IPS-20b (cell line): ENCODE results near the gene AHI1.
A peak's percentile ranks its signal among the peaks of the same experiment; 100 is the strongest.

ENCODE experiments used
- H3K27ac ChIP-seq: one replicate; pipeline ENCODE4 v1.5.1; 2013; ENCODE audit warnings: low read length
- H3K27me3 ChIP-seq: 2 replicates; pipeline ENCODE4 v1.6.1; 2013; ENCODE audit warnings: mild to moderate bottlenecking, low read length, inconsistent platforms; ENCODE audit not compliant: insufficient read depth
- H3K36me3 ChIP-seq: 2 replicates; pipeline ENCODE4 v1.6.1; 2013; ENCODE audit warnings: low read depth, mild to moderate bottlenecking, inconsistent platforms, low read length, moderate library complexity; ENCODE audit not compliant: insufficient read depth
- H3K4me1 ChIP-seq: 2 replicates; pipeline ENCODE4 v1.6.1; 2013; ENCODE audit warnings: mild to moderate bottlenecking, control low read depth, inconsistent platforms, low read length, moderate library complexity; ENCODE audit not compliant: insufficient read depth
- H3K4me3 ChIP-seq: 2 replicates; pipeline ENCODE4 v1.5.1; 2013; ENCODE audit warnings: mild to moderate bottlenecking, low read length, inconsistent platforms
- H3K9ac ChIP-seq: 2 replicates; pipeline ENCODE4 v1.6.1; 2013; ENCODE audit warnings: low read depth, mild to moderate bottlenecking, inconsistent platforms, low read length, moderate library complexity
- H3K9me3 ChIP-seq: 2 replicates; pipeline ENCODE4 v1.6.1; 2013; ENCODE audit warnings: mild to moderate bottlenecking, low read depth, low read length, inconsistent platforms; ENCODE audit not compliant: insufficient read depth

AHI1 gene

DNA sequence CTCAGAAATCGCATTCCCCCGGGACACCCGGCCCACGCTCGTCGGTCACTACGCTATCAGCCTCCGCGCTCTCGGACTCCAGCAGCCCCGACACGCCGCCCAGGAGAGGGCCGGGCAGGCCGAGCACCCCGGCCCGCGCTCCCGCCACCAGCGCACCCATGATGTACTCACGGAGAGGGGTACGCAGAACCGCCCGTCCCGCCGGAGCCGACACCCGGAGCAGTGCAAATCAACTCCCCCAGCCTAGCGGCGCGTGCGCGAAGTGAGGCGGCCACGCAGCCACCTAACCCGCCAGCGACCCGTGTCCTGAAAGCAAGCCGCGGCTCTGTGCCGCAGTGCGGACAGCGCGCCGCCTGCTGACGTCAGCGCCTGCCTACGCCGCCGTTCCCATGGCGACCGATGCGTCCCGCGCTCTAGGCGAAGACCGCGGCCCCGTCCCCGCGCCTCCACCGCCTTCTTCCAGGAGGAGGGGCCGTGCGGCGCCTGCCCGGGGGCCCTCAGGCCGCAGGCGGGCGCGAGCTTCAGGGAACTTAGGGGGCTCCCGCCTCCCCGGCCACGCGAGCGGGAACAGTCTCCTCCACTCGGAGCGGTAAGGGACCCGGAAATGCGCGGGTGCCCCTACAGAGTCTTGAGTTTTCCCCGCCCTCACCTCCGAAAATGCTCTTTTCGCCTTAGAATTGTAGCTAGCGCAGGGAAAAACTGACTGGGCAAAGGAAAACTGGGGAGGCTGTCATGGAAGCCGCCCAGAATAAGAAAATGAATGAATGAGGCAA, at the start of gene AHI1:
Gene AHI1 (minus strand): TSS at position 329 of the 773 bp plus-strand sequence. CDS start 5,503 bp downstream, outside the sequence.
- no peaks in the 10 kb centered on the region for H3K9me3 ChIP-seq
- H3K27me3 ChIP-seq, result no peaks in the 10 kb centered on the region
- H3K4me1 ChIP-seq, result peaks cover 3% of the 10 kb centered on the region; the same call in 1 of the 2 replicates
- peaks cover 7% of the 10 kb centered on the region; the same call in 1 of the 2 replicates for H3K36me3 ChIP-seq
- H3K9ac ChIP-seq, result peak within 1 kb of the TSS; percentile 90
- H3K27ac ChIP-seq, result peak within 1 kb of the TSS; percentile 64
- H3K4me3 ChIP-seq, result peak within 1 kb of the TSS; percentile 92

GRCh38 chr6:135546680-135547418, 49.3 kb upstream of the AHI1 start:
- H3K27me3 ChIP-seq, result no peaks in the 10 kb centered on the region
- no peak overlapping the region for H3K9ac ChIP-seq
- no peaks in the 10 kb centered on the region for H3K9me3 ChIP-seq
- H3K4me1 ChIP-seq, result no peaks in the 10 kb centered on the region
- no peak overlapping the region for H3K27ac ChIP-seq
- no peaks in the 10 kb centered on the region for H3K36me3 ChIP-seq
- H3K4me3 ChIP-seq, result no peak overlapping the region

- H3K36me3 ChIP-seq, result no peaks in the 10 kb centered on the region
- no peak overlapping the region for H3K4me3 ChIP-seq
- H3K9me3 ChIP-seq, result no peaks in the 10 kb centered on the region
- no peak overlapping the region for H3K9ac ChIP-seq
- H3K27ac ChIP-seq, result no peak overlapping the region
- H3K4me1 ChIP-seq, result no peaks in the 10 kb centered on the region
- no peaks in the 10 kb centered on the region for H3K27me3 ChIP-seq
Observed at GRCh38 chr6:135546206-135546605, 48.7 kb upstream of the AHI1 start.

DNA sequence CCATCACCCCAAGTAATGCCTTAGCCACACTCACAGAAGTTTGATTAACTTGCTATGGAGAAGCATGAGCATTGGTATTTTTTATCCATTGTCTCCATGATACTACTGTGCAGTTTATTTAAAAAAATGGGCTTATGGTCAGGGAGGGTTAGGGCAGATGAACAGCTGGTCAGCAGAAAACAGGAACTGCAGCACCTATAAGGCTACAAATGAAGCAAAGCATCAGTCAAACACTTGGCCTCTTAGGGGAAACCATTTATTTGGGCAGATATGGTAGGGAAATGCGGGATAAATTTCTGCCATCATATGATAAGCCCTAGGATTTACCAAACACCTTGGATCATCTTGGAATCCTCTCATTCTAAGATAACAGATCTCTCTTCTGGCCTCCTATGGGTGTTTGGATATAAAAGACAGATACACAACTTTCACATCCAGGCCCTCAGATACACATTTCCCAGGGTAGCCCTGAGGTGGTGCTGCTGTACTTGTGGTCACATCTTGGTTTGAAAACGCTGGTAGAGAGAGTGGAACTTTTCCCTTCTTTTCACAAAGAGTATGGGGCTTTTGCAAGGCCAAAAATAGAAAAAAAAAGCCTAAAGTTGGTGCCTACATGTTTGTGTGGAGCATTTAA, 42.8 kb upstream of the AHI1 start:
- Histone ChIP-seq H3K27ac (no peak overlapping the region), H3K27me3 (no peaks in the 10 kb centered on the region), H3K4me3 (no peak overlapping the region), H3K9ac (no peak overlapping the region), H3K9me3 (no peaks in the 10 kb centered on the region), H3K36me3 (no peaks in the 10 kb centered on the region), H3K4me1 (0 out of 2 replicates have a peak, but pooled peaks cover 3% of the 10 kb centered on the region)

DNA sequence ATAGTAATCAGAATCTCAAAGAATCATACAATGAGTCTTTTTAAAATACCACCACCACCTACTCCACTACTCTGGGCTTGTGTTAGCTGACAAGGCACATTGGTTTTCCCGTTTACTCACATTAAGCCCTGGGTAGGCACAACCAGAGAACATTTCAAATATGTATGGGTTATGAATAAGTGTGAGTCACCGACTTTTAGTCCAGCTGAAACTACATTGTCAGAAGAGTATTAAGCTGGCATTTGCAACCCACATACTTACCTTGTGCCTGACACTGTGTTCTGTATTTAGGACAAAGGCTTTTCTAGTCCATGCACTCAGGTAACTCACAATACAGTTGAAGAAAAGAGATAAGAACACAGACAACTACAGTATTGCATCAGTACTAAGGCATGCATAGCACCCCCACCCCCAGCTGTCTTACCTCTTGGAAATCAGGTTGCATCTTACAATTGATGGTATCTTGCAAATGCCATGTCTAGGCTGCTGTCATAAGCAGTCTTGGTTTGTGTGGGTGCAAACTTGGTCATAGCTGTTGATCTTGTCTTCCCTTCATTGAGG, 40.3 kb upstream of the AHI1 start:
- no peaks in the 10 kb centered on the region for H3K27me3 ChIP-seq
- no peaks in the 10 kb centered on the region for H3K36me3 ChIP-seq
- no peaks in the 10 kb centered on the region for H3K9me3 ChIP-seq
- 0 out of 2 replicates have a peak, but pooled peaks cover 3% of the 10 kb centered on the region for H3K4me1 ChIP-seq
- no peak overlapping the region for H3K27ac ChIP-seq
- H3K9ac ChIP-seq, result no peak overlapping the region
- H3K4me3 ChIP-seq, result no peak overlapping the region

DNA sequence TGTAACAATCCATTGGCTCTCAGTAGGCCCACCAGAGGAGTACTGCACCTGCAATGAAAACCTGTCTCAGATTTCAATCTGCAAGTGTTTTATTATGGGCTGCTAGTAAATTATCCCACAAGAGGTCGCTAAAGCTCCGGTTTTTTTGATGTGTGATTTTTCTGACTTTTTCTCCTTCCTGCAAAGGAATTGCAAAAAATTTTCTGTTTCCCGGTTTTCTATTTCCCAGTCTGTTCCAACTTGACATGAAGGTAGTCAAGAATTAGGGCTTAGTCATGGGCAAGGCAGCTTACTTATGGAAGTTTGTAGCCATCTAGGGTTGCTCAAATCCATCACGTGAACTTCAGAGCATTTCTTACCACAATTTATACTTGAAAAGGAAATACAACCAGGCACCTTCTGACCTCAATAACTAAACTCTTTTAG, 38.5 kb upstream of the AHI1 start:
- H3K36me3 ChIP-seq, result no peaks in the 10 kb centered on the region
- H3K27me3 ChIP-seq, result no peaks in the 10 kb centered on the region
- 0 out of 2 replicates have a peak, but pooled peaks cover 3% of the 10 kb centered on the region for H3K4me1 ChIP-seq
- no peak overlapping the region for H3K27ac ChIP-seq
- H3K9ac ChIP-seq, result no peak overlapping the region
- H3K4me3 ChIP-seq, result no peak overlapping the region
- no peaks in the 10 kb centered on the region for H3K9me3 ChIP-seq

GRCh38 chr6:135534773-135535380, 37.3 kb upstream of the AHI1 start:
- 0 out of 2 replicates have a peak, but pooled peaks cover 3% of the 10 kb centered on the region for H3K4me1 ChIP-seq
- H3K9me3 ChIP-seq, result no peaks in the 10 kb centered on the region
- no peak overlapping the region for H3K9ac ChIP-seq
- H3K36me3 ChIP-seq, result no peaks in the 10 kb centered on the region
- no peak overlapping the region for H3K27ac ChIP-seq
- no peak overlapping the region for H3K4me3 ChIP-seq
- H3K27me3 ChIP-seq, result no peaks in the 10 kb centered on the region

DNA sequence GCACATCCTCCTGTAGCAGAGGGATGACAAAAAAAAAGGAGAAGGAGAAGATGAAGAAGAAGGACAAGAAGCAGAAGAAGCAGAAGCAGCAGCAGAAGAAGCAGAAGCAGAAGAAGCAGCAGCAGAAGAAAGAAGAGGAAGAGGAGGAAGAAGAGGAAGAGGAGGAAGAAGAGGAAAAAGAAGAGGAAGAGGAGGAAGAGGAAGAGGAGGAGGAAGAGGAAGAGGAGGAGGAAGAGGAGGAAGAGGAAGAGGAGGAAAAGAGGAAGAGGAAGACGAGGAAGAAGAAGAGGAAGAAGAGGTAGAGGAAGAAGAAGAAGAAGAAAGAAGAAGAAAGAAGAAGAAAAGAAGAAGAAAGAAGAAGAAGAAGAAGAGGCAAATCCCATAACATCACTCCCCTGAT, 35.0 kb upstream of the AHI1 start:
- no peaks in the 10 kb centered on the region for H3K9me3 ChIP-seq
- no peak overlapping the region for H3K9ac ChIP-seq
- H3K4me3 ChIP-seq, result no peak overlapping the region
- H3K27me3 ChIP-seq, result no peaks in the 10 kb centered on the region
- H3K27ac ChIP-seq, result no peak overlapping the region
- H3K4me1 ChIP-seq, result 0 out of 2 replicates have a peak, but pooled peaks cover 1% of the 10 kb centered on the region
- H3K36me3 ChIP-seq, result no peaks in the 10 kb centered on the region

DNA sequence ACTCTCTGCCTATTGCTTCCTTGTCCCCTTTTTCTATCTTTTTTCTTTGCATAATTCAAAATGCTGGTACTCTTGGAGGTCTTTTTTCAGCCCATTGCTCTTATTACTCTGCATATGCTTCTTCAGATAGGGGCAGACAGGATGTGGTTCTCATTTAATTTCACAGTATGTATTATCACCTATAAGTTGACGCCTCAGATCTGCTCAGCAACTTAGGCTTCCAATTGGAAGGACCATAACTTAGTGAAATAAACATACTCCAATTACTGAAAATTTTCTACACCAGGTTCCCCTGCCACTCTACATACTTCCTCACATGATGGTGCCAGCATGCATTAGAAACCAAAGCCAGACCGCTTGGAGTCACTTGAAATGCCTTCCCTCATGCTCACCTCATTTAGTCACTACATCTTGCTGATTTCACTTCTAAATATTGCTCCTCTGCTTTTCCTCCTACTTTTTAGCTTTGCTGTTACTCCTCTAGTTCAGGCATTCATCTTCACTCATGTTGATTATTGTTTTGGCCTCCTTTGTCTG, 34.5 kb upstream of the AHI1 start:
- Histone ChIP-seq H3K36me3 (no peaks in the 10 kb centered on the region), H3K9ac (no peak overlapping the region), H3K9me3 (no peaks in the 10 kb centered on the region), H3K27me3 (no peaks in the 10 kb centered on the region), H3K27ac (no peak overlapping the region), H3K4me3 (no peak overlapping the region), H3K4me1 (no peaks in the 10 kb centered on the region)

- Histone ChIP-seq H3K9ac (no peak overlapping the region), H3K36me3 (no peaks in the 10 kb centered on the region), H3K4me3 (no peak overlapping the region), H3K9me3 (no peaks in the 10 kb centered on the region), H3K4me1 (no peaks in the 10 kb centered on the region), H3K27me3 (no peaks in the 10 kb centered on the region), H3K27ac (no peak overlapping the region)
Observed at GRCh38 chr6:135530113-135530512, 32.6 kb upstream of the AHI1 start.

GRCh38 chr6:135527960-135528249, 30.4 kb upstream of the AHI1 start:
- Histone ChIP-seq H3K27ac (no peak overlapping the region), H3K27me3 (no peaks in the 10 kb centered on the region), H3K36me3 (no peaks in the 10 kb centered on the region), H3K9me3 (no peaks in the 10 kb centered on the region), H3K9ac (no peak overlapping the region), H3K4me1 (no peaks in the 10 kb centered on the region), H3K4me3 (no peak overlapping the region)
